Measurements from ENCODE around the gene COG2. TPM values are rescaled to one million over a fixed set of nuclear protein-coding genes. Genes with fewer than 3 reads are reported as not detected.

The COG2 gene
- total and polyA plus RNA-seq, 12 donors, result 12.0 to 80.1 (median 50.6) TPM

GRCh38 chr1:230624097-230624713, 18.1 kb upstream of the COG2 start:
- 89 to 90% (median 89%) methylated on average over 15 to 19 of the region's 19 CpGs for WGBS, 4 donors
- H3K9me3 ChIP-seq (replicated peaks in 1 of 3), result no peaks in the 10 kb centered on the region

GRCh38 chr1:230626232-230626631, 16.0 kb upstream of the COG2 start:
- 76 to 82% (median 81%) methylated on average over 2 of the region's 2 CpGs for WGBS, 4 donors
- no peaks in the 10 kb centered on the region for H3K27me3 ChIP-seq
- no peaks in the 10 kb centered on the region for H3K9me3 ChIP-seq (replicated peaks in 1 of 3)
- no peak overlapping the region for H3K27ac ChIP-seq
- H3K4me1 ChIP-seq (replicated peaks in 1 of 2), result no peaks in the 10 kb centered on the region
- no peak for TF ChIP-seq CTCF (IDR thresholded peaks at IDR 0.05)
- no peak for TF ChIP-seq POLR2A (IDR thresholded peaks at IDR 0.05)
- no peak overlapping the region for H3K4me3 ChIP-seq
- intact Hi-C loops (cut with DNase I), result no loop called here
- no peak for DNase-seq
- no peaks in the 10 kb centered on the region for H3K36me3 ChIP-seq (replicated peaks in 1 of 2)

More at GRCh38 chr1:230624097-230624713, 18.1 kb upstream of the COG2 start:
- TF ChIP-seq POLR2A (IDR thresholded peaks at IDR 0.05) (no peak), CTCF (IDR thresholded peaks at IDR 0.05) (no peak)
- Histone ChIP-seq H3K27me3 (no peaks in the 10 kb centered on the region), H3K36me3 (replicated peaks in 1 of 2) (no peaks in the 10 kb centered on the region), H3K4me3 (no peak overlapping the region), H3K27ac (no peak overlapping the region), H3K4me1 (replicated peaks in 1 of 2) (no peaks in the 10 kb centered on the region)
- intact Hi-C loops (cut with DNase I), result no loop called here
- DNase-seq, result no peak

GRCh38 chr1:230627767-230628166, 14.5 kb upstream of the COG2 start:
- no peaks in the 10 kb centered on the region for H3K27me3 ChIP-seq
- 91 to 97% (median 95%) methylated on average over 2 of the region's 2 CpGs for WGBS, 4 donors
- intact Hi-C loops (cut with DNase I), result no loop called here

GRCh38 chr1:230629511-230629910, 12.8 kb upstream of the COG2 start:
- TF ChIP-seq CTCF (IDR thresholded peaks at IDR 0.05) (no peak), POLR2A (IDR thresholded peaks at IDR 0.05) (no peak)

More at GRCh38 chr1:230627767-230628166, 14.5 kb upstream of the COG2 start:
- no peaks in the 10 kb centered on the region for H3K4me1 ChIP-seq (replicated peaks in 1 of 2)
- H3K27ac ChIP-seq, result no peak overlapping the region
- H3K4me3 ChIP-seq, result no peak overlapping the region
- no peak for DNase-seq
- no peaks in the 10 kb centered on the region for H3K9me3 ChIP-seq (replicated peaks in 1 of 3)
- H3K36me3 ChIP-seq (replicated peaks in 1 of 2), result no peaks in the 10 kb centered on the region
- TF ChIP-seq CTCF (IDR thresholded peaks at IDR 0.05) (no peak), POLR2A (IDR thresholded peaks at IDR 0.05) (no peak)

More at GRCh38 chr1:230629511-230629910, 12.8 kb upstream of the COG2 start:
- H3K4me3 ChIP-seq, result no peak overlapping the region
- H3K9me3 ChIP-seq (replicated peaks in 1 of 3), result no peaks in the 10 kb centered on the region
- intact Hi-C loops (cut with DNase I), result no loop called here
- H3K27me3 ChIP-seq, result no peaks in the 10 kb centered on the region
- H3K27ac ChIP-seq, result no peak overlapping the region
- no peaks in the 10 kb centered on the region for H3K36me3 ChIP-seq (replicated peaks in 1 of 2)
- H3K4me1 ChIP-seq (replicated peaks in 1 of 2), result no peaks in the 10 kb centered on the region
- no peak for DNase-seq
